HUDEP-2 (cell line): Measurements from ENCODE around the gene ANO10.
A peak's percentile ranks its signal among the peaks of the same experiment; 100 is the strongest.

Source experiments
- DNase-seq, 76 experiments: peaks; one replicate each; lab custom pipeline; 2025; ENCODE audit not compliant: unreplicated experiment in 76 of 76; lab: John Stamatoyannopoulos, UW

Gene ANO10

DNA sequence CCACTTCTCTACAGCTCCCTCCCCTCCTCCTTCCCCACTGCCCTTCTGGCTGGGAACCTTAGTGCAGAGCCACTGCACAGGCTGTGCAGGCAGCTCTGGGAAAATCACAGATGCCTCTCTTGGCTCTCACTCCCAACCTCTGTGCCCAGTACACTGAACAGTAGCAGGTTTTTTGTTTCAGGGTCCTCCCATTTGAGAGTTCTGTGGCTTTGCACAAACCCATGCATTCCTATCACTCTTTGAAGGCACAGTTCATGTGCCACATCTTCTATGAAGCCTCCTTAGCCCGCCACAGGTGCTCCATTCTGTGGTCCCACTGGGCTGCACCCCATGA is 231.6 kb downstream of the ANO10 start:
- no peak for DNase-seq

DNA sequence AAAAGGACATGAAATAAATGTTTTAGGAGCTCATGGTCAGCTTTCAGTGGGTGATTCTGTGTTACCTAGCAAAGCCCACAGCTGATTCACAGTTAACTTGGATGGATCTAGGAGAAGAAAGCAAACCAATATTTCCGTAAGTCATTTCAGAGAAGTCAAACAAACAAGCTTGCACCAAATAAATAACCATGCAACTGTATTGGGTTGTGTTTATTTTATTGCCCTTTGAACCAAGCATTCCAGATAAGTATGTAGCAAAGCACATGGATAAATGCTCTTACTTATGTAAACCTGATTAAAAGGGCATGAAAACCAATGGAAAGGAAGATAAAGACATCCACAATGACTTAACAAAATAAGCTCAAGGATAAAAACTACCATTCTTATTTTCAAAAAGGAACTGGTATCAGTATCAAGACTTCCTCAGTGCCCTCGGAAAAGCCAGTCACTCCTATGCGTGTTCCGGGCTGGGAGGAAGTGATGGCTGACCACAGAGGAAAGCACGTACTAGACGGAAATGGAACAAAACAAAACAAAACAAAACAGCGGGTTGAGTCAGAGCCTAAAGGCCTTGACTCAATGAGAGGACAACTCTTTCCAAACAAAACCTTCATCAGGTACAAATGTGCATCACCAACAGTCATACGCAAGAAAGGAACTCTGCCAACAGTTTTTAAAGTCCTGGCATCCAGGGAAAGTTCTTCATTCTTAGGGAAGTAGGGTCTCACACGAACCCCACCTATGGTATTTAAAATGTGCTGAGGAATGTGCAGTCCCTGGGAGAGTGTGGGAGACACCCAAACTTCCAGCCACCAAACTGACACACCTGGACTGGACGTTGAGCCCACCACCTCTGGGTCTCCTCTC is 232.2 kb downstream of the ANO10 start:
- DNase-seq = no peak

DNA sequence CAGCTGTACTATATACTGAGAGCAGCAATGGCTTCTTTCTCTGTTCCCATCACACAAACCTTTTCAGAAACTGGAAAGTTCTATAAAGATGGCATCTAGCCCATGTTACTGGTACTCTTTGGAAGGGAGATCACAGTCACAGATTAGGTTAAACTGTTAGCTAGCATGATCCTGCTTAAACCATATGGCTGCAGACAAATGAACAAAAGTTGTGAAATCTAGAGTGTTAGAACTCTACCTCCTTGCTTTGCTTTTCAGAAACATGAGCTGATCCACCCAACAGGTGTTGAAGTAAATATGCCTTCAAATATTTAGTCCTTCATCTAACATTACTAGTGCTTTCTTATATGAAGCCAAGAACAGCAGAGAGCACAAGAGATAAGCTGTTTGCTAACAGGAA is 232.9 kb downstream of the ANO10 start:
- DNase-seq = no peak

DNA sequence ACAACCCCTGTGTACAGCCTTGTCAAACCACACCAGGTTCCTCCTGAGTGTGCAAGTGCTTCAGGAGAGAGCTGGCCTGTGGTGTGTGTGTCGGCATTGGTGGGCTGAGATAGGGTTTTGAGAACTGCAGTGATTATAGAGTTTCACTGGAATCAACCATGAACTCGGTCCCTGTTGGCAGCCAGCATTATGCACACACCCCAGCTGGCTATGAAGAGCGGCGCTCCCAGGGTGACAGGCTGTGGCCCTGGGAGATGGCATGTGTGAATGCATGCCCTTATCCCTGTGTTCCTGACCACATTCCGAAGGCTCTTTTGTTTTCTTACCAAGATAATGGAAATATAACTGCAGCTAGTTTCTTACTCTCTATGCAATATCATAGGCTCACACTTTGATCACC is 233.6 kb downstream of the ANO10 start:
- DNase-seq = no peak

DNA sequence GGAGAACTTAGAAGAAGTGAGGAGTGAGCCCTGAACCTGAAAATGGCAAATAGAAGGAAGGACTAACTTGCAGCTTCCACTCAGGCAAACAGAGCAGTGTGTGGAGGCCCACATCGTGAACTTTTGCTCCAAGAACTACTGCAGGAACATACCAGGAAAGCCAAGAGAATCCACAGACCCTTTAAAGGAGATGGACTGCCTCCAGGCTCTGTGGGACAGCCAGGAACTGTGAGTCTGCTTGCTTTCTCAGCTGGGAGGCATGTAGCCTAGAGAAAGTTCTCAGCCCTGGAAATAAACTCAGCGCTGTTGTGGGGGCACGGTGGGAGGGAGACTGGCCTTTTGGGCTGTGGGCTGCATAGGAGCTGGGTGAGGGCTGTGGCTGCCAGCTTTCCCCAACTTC is 242.5 kb downstream of the ANO10 start:
- no peak for DNase-seq

DNA sequence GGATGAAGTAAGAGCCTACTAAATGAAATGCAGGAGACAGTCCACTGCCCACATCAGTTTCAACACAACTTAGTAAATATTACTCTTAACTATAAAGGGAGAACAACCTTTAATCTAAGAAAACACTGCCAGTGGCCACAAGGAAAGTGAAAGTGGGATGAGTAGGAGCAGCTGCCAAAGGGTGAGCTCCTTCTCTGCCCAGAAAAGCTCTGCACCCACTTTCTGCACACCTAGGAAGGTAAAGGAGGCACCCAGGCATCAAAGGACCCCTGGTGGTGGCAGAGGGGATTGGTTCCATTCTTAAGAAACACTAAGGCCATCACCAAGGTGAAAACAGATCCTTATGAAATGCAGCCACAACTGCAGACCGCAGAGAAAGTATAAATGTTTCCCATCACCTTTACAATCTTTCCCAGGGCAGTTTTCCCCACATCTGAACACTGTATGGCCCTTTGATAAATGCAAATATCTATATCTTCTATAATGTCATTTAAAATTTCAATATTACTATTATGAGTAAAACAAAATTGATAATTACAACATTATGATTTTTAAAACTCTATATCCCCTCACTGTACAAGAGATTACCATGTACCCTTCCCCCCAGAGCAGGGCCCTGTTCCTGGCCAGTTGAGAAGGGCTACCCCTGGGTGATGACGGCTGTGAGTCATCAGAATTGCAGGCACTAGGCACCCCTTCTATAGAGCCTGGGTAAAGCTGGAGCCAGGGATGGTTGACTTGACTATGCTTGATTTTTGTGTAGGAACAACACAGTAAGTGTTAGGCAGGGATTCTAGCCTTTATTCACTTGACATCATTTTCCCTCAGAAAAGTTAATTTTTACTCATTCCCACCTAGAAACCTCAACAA is 243.5 kb downstream of the ANO10 start:
- peak in 25 of 76 experiments; percentile 2 to 34 (median 12) for DNase-seq

DNA sequence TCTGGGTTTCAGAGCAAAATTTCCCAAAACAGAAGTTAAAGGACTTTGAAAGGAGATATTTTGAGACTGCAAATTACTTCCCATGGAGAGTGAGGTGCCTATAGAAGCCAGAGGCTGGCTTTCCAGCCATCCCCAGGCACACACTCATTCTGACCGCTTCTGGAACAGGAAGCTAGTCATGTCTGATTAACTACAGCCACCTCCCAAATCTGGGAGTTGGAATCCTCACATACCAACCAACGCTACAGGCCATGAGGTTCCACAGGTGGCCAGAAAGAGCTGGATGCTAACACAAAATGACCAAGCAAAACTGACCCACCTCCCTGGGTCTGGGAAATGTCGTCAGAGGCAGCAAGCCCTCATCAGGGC is 248.3 kb downstream of the ANO10 start:
- DNase-seq = no peak

DNA sequence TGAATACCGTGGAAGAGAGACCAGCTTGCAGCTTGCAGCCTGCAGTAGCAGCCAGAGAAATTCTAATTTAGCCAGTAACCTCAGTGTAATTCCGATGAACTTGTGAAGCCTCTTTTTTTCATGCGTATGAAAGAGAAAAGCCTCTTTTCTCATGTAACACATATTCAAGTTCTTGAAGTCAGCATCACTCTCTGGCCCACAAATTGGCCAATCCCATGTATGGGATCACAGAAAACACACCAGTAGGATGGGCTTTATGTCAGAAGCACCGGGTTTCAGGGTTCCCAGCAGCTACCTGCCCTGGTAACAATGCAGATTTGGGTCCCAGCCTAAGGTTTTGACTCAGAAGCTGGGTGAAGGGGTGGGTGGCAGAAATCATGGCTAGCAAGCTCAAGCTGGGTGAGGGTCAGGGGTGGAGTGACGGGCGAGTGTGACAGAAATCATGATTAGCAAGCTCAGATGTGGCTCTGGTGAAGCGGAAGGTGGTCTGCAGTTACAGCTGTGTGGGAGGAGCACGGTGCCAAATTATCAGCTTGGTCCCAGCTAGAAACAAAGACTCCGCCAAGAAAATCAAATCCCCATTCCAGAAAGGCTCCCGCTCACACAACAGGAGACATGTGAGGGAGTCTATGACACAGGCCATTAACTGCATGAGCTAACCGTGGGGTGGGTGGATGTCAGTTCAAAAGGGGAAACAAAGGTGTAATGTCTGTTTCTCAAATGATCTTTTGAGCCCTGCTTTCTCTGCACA is 248.8 kb downstream of the ANO10 start:
- no peak for DNase-seq

DNA sequence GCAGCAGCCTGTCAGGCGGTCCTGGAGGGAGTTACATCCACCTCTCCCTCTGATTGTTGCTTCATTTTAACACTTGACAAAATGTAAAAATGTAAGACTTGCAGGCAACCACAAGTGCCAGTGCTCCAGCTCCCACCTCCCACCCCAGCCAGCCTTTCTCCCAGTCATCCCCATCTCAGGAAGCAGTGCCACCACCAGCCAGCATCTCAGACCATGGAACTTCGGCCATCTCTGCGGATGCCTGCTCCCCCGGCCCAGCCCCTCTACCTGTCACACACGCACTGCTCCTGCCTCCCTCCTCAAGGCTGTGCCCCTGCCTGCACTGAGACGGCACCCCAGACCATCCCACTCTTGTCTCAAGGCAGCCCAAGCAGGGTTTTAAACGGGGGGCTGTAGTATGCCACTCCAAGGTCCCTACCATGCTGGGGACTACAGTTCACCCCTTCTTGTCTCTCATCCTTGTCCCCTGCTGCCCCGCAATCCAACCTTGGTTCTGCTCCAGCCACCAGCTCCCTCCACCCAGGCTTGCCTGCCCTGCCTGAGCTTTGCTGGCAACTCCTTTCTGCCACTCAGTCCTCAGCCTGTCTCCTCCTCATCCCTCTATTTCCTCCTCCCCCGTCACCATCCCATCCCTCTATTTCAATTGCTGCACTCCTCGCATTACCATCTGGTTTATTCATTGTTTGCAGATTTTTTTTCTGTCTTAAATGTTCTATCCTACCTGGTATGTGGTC is 249.6 kb downstream of the ANO10 start:
- DNase-seq = no peak

DNA sequence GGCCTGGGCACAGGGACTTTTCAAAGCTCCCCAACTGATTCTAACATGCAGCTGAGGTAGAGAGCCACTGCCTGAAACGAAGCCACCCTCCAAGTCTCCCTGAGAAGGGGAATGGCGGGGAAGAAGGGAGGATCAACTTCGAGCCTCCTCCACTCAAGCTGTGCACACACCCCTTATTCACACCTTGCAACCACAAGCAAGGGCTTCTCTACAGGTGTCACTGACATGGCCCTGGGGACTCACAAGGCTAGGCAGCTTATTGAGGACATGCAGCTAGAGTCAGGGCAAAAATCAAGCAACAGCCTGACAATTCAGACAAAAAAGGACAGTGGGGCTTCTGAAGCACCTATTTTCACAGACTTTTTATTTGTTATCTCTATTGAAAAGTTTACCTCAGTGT is 250.3 kb downstream of the ANO10 start:
- DNase-seq = no peak

DNA sequence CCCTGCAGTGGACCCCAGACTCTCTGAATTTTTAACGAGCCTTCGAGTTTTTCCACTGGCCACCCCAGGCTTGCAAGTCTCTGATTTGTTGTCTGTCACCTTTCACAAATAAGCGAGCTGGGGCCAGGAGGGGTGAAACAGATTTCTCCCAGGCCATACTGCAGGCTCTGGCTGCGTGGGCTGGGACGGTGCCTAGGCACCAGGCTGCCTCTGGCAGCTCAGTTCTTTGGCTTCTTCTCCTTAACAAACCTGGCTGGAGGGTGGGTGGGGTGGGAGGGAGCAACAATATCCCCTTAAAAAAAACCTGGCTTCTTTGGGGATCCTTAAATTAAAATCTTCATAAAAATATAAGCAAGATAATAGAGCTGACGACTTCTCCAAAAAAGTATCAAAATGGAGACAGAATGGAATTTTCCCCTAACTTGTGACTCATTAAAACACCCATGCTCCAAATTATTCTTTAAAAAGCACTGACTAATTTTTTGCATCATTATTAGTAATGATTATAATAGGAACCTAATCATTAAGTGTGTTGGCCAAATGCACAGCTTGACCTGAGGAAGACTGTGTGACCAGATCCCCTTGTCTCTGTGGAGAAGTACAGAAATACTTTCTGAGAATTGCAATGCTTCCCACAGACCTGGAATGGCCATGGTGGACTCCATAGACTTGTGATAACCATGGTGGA is 251.4 kb downstream of the ANO10 start:
- no peak for DNase-seq

DNA sequence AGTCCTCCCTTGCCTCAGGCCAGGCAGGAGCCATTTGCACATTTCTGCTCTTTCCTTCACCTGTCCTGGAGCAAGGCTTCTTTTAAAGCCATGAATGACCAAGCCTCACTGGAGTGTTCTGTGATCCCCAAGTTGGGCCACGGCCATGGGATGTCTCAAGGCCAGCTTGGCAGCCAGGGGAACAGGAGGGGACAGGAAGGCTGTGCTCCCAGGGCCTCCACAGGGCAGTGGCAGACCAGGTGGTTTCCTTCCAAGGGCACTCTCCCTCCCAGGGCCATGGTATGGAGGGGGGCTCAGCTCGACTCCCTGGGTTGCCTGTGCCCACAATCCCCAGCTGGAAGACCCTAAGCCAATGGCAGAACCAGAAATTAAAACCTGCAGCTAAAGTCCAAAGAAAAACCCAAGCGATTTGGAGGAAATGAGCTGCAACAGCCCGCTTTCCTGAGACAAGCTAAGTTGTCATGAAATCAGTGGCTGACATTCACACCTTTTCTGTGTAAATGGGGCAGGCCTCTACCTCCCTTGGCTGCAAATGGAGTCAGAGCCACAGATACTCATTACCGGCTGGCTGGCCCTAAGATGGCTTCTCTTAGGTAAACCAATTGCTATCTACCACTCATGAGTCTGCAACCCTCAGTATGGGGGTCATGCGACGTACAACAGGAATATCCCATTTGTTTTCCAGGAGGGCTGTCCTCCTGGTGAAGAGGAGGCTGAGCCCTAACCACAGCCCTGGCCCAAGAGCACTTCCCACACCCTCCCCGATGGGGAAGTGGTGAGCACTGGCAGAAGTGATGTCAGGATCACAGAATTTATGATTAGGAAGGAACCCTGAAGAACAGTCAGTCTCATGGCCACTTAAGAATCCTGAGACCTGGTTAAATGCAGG is 252.2 kb downstream of the ANO10 start:
- DNase-seq = no peak

DNA sequence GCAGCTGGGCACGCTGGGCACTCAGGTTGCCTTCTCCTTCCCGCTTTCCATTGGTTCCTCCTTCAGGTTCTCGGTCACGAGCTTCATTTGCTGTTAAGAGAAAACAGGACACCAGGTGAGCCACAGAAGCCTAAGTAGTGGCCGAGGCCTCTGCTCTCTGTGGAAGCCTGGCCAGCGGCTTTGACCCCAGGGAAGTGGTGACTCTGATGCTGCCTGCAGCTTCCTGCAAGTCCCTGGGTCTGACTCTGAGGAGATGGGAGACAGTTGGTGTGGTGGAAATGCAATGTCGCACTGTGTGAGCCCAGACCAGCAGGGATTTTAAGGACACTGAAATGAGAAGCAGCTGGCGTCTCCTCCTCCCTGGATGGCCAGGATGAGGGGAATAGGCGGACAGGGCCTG is 254.9 kb downstream of the ANO10 start:
- no peak for DNase-seq

DNA sequence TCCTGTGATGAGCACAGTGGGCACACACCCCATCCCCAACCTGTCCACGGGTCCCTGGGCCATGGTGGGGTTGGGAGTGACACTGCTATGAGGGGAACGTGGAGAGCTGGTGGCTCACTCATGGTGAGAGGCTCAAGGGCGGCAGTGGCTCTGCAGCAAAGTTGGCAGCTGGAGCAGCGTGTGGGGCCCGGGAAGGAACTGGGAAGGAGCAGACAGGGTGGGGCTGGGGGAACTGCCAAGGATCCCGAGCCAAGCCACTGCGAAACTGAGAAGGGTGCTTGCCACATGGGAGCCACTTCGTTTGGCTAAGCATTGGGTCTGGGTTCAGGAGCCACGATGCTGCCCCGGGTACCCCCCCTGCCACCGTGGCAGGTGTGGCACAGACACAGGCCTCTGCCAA is 255.3 kb downstream of the ANO10 start:
- no peak for DNase-seq

DNA sequence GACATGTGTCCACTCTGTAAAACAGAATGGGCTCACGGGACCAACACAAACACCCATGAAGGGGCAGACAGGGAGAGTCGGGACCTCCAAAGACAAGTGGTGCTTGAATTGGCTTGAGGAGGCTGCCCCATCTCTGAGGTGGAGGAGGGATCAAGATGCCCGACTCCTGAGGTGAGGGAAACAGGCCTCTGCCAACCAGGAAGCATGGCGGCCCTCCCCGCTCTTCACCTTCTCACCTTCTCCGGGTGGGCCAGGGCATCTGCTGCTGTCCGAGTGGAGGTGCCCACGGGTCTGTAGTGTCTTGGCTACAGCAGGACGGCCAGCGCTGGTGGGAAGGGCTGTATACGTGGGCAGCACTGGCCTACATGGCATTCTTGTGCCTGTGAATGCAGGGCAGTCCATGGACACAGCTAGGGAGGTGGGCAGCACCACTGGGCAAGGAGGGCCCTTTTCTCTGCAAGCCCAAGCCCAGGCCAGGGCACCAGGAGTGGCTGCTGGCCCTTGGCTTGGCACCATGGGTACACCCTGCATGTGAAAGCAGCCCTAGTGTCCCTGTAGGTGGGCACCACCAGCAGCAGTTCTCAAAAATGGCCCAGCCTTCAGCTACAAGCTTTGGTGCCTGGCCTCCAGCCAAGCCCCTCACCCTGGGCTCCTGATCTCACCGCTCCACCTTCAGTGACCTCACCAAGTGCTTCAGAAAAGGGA is 256.1 kb downstream of the ANO10 start:
- DNase-seq = no peak

DNA sequence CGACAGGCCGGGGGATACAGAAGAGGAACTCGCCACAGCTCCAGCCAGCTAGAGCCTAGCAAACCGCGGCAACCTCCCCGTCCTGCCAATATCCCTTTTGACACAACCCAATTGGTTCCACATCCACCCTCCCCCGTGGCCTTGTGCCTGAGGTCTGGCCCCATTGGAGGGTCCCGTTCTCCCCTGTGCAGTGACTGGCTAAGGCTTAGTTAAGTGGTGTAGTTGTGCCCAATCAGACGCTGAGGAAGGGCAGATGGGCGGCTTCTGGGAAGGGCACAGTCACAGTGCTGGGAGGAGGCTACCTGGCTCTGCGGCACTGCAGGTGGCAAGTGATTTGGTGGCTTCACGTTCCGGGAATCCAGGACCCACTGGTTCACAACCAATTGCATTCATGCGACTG is 256.9 kb downstream of the ANO10 start:
- DNase-seq = no peak

DNA sequence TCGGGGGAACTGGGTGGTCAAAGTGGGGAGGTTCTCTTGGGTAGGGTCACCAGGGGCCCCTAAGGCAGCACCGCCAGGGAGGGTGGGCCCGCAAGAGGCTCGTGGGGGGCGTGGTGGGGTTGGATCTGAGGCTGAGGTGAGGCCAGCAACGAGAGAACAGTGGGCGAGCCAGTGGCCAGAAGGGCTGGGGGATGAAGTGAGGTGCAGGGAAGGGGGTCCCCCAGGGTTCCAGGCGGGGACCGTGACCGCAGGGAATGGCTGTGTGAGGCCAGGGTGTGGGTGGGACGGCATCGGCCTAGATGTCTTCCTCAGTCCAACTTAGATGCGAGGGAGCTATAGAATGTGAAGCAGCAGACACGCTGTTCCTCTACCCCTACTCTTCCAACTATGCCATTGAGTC is 257.3 kb downstream of the ANO10 start:
- no peak for DNase-seq

DNA sequence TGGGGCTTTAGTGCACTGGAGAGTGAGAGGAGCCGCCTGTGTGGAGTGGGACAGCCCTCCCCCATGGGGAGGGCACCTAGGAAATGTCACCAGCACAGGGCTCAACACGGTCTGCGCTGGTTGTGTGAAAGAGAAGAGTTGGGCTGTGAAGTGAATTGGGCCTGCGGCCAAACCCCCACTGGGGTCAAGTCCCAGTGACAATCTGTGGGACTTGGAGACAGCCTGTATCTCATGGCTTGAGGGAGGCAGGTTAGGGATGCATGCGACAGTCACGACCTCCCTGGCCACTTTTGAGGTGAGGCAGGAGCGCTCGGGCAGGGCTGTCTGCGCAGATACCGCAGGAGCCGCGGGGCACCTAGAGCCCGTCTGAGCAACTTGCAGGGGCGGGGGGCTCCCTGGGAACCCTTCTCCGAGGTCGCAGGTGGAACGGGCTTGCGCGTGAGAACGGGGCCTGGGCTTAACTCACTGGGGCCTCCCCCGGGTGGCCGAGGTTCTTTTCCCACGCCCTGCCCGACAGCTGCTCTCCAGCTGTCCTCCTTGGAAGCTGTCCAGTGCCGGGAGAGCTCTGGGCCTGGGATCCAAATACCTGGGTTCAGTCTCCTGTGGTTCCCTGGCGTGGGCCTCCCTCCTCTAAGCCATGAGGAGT is 258.1 kb downstream of the ANO10 start:
- DNase-seq = no peak
